VCaP (cell line): ENCODE data around the gene FNDC3A.

ENCODE experiments used
- H3K27ac ChIP-seq: fragments of 450-650 bp; 2 replicates; pipeline ENCODE4 v1.5.1; 2017
- TF ChIP-seq, protein P1 (sequence below): fragments of 450-650 bp; conservative IDR thresholded peaks from 2 replicates; pipeline ENCODE4 v1.5.1; 2017; ENCODE audit warnings: mild to moderate bottlenecking, moderate library complexity

The FNDC3A gene

DNA sequence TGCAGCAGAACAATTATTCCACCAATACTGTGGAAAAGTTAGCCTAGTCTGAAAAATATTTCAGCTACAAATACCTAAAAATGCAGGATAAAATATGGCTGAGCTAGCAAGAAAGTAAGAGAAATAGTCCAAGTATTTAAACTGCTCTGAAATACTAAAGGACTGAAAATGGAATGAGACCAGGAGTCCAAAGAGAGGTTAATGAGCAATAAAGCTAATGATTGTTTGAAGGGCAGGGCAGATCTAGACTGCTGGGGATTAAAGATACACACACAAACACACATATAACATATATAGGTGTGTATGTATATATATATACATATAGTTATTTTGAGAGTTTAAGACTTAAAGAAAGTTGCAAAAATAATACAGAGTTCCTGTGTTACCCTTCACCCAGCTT is 269.4 kb downstream of the FNDC3A start:
- TF ChIP-seq, protein P1, sequence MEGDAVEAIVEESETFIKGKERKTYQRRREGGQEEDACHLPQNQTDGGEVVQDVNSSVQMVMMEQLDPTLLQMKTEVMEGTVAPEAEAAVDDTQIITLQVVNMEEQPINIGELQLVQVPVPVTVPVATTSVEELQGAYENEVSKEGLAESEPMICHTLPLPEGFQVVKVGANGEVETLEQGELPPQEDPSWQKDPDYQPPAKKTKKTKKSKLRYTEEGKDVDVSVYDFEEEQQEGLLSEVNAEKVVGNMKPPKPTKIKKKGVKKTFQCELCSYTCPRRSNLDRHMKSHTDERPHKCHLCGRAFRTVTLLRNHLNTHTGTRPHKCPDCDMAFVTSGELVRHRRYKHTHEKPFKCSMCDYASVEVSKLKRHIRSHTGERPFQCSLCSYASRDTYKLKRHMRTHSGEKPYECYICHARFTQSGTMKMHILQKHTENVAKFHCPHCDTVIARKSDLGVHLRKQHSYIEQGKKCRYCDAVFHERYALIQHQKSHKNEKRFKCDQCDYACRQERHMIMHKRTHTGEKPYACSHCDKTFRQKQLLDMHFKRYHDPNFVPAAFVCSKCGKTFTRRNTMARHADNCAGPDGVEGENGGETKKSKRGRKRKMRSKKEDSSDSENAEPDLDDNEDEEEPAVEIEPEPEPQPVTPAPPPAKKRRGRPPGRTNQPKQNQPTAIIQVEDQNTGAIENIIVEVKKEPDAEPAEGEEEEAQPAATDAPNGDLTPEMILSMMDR: no peak

DNA sequence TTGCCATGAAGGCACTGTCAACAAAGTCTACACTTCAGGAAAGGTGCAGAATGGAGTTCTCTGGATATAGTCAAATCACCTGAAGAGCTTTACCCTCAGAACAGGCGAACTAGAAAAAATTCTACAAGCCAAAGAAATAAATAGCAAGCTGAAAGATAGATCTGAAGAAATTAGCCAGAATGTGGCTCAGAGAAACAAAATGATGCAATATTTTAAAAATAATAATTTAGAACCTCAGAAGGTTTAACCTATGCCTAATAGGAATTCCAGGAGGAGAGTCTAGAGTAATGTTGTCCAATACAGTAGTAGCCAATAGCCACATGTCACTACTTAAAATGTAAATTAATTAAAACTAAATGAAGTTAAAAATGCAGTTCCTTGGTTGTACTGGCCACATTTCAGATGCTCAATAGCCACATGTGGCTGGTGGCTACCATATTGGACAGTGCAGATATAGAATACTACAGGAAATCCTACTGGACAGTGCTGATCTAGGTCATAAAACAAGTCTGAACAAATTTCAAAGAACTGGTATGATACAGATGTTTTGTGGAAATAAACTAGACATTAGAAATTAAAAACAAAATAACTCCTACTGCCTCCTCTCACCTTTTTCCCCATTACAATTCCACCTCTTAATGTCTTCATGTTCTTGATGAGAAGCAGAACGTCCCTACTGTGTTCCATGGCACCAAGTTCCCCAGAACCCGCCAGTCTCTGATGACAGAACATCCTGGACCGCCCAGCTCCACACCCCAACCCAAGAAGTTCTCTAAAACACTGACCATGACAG is 271.3 kb downstream of the FNDC3A start:
- H3K27ac ChIP-seq: peak overlapping the region; percentile 77
- TF ChIP-seq, protein P1: no peak

More for the DNA sequence above, 269.4 kb downstream of the FNDC3A start:
- H3K27ac ChIP-seq: no peak overlapping the region

DNA sequence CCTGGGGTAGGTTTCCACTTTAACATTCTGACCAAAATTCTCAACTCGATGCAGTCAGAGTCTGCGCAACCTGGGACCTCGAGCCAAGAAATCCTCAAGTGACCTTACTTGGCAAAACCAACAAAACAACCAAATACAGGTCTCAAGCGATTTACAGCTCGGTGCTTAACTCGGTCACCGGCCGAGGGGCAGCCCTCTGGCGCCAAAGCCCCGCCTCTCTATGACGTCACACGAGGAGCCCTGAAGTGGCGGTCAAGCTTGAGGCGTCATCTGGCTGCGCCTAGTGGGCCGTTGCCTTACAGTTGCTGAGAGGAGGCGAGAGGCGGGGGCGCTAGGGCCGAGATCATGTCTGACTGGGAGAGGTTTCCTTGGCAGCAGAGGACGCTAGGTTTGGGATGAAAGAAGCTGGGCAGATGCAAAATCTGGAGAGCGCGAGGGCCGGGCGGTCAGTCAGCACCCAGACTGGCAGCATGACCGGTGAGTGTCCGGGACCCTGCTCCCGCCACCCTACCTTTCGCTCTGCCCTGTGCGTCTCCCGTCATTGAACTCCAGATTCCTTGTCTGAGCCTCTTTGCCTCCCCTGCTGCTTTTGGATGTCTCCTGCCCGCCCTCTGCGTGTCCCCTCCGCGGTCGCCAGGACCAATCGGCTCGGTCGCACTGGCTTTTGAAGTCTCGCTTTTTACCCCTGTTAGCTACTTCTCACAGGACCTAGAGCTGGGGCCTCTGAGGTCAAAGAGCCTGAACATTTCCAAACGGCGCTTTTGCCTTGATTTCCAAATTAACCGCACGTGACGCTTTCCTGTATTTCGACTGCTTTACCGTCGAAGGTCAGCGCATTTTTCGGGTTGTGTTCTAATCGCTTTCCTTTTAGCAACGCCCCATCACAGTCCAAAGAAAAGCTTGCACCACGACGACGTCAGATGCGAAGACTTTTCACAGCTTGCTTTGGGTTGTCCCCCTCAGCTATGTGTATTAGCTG is 272.2 kb downstream of the FNDC3A start, which contains the start of gene CDADC1:
Gene CDADC1 (plus strand): TSS at position 283 of the 979 bp plus-strand sequence. CDS start 113 bp downstream, at position 396.
- peak within 1 kb of the TSS; percentile 77 for H3K27ac ChIP-seq
- TF ChIP-seq, protein P1: no peak

DNA sequence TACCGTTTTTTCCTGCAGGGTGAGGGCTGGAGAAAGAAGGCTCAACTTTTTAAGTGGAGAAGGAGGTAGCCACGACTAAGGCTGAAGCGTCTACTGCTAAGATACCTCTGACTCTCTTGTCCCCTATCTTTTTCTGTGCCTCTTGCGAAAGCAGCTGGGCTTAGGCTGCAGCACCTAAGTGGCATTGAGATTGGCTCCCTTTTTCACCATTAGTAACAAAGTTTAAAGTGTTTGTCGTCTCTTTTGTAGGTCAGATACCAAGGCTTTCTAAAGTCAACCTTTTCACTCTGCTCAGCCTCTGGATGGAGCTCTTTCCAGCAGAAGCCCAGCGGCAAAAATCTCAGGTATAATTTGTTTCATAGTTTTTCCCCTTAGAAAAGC is 272.9 kb downstream of the FNDC3A start:
- TF ChIP-seq, protein P1: peak; percentile 54
- H3K27ac ChIP-seq: peak overlapping the region; percentile 77

DNA sequence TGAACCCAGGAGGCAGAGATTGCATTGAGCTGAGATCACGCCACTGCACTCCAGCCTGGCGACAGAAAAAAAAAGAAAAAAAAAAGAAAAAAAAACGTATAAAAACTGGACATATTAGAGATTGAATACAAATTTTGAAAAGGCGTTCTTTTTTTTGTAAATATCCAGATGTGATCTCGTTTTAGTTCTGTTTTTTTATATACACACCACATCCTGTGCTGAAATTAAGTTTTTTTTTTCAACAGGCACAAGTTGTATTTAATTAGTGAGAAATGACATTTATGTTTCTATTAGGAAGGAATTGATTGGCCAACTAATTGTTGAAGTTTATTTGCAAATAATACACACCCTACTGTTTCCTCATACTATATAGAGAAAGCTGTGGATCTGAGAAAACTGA is 275.6 kb downstream of the FNDC3A start:
- TF ChIP-seq, protein P1: no peak
- H3K27ac ChIP-seq: no peak overlapping the region

DNA sequence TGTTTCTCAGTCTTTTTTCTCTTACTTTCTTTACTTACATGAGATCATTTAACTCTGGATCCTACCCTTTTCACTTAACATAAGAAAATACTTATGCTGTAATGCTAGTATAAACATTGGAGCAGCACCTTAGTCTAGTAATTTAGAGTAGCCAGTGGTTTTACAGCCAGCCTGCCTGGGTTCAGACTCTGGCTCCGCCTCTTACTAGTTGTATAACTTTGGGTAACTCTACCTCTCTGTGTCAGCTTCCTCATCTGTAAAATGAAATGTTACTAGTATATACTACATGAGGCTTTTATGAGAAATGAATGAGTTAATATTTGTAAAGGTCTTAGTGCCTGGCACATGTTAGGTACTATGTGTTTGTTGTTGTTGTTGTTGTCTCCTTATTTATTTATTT is 277.6 kb downstream of the FNDC3A start:
- H3K27ac ChIP-seq: no peak overlapping the region
- TF ChIP-seq, protein P1: no peak

DNA sequence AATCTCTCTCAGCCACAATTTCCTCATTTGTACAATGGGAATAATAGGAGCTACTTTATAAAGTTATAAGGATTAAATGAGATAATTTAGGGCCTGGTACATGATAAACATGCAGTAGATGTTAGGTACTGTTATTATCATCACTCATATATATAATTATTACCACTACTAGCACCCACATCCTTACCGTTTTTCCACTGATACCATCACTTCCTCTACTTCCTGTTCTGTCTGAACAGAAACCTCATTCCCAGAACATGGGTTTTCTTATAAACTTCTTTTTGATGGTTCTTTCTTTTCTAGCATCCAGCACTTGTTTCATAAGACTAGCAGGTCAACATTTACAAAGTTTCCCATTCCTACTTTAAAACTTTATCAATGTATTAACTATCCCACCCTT is 278.3 kb downstream of the FNDC3A start:
- H3K27ac ChIP-seq: no peak overlapping the region
- TF ChIP-seq, protein P1: no peak
